NCI-H748 (cell line): ENCODE data around the gene CNTNAP4.

ENCODE experiments used
- DNase-seq: peaks from one replicate; lab custom pipeline; 2025; ENCODE audit not compliant: unreplicated experiment; lab: John Stamatoyannopoulos, UW

CNTNAP4 gene

DNA sequence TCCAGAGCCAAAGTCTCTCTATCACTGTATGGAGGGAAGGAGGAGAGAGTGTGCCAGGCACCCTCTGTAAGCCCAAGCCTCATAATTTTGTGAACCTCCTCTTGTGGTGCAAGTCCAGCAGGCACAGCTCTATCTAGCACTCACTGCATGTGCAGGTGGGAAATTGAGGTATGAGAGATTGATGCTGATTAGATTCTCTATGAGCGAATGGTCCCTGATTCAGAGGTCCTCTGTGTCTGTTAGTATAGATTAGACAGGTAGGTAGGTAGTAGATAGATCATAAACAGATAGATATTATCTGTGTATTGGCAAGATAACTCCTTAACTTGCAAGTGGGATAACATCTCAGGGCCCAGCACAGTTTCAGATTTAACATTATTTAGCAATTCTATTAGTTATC lies 209.5 kb downstream of the CNTNAP4 start:
- no peak for DNase-seq

DNA sequence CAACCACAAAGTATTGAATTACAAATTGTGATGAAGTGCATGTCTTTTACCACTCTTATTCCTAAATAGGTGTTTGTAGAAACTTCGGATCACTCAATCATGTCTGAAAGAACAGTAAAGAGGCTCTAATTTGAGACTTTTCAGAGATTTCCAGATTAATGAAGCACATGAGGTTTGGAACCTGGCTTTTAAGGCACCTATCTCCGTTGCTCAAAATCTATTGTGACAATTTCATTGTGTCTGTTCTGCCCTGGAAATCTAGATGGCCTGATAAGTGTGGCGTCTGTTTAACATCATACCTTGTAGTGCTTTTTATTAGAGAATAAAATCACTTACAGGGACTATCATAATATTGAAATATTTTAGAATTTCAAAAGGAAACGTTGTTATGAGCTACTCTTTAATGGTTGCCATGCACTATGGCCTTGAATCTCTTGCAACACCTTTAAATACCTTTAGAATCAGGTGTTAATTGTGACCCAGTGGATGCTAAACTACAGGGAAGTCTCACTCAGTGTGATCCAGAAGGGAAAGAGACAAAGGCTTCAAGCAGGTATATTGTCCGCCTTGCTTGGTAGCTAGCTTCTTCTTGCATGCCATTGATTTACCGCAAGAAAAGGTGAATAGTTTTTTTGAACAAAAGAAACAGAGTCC lies 210.3 kb downstream of the CNTNAP4 start:
- DNase-seq: no peak

DNA sequence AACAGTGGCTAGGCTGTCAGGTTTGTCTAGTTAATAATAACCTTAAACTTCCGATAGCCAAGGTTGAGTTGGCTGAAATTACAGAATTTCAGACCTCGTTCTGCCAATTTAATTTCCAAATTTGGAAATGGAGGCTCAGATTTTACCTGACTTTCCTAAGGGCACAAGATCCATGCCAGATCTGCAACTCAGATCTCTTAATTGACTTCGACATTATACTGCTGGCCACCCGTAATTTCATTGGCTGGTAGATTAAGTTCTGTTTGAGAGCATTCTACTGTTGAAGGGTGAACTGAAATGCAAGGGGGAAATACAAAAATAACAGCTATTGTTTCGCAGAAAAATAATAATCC lies 210.8 kb downstream of the CNTNAP4 start:
- no peak for DNase-seq

DNA sequence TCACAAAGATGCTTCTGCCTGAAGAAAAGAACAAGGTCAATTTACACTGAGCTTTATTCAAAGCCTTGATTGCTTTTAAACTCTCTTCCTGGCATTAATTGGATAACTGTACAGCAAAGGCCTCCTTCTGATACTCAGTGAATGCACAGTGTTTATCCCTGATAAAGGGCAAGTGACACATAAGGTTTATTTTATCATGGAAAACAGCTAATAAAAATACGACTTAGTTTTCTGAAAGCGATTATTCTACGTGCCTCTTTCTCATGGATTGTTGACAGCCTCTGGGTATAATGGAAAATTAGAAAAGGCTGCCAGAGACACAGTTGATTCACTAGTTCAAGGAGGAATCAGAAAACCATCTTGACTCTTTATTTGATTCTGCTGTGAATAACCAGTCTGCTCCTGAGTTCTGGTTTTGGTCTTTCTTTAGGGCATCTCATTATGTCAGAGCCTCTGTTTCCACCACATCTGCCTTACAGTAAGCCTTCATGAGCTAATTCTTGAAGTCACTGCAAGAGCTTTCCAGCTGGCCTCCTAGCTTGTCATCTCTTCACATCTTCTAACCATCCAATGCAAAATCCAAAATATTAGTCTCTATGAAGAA lies 212.9 kb downstream of the CNTNAP4 start:
- DNase-seq: no peak

DNA sequence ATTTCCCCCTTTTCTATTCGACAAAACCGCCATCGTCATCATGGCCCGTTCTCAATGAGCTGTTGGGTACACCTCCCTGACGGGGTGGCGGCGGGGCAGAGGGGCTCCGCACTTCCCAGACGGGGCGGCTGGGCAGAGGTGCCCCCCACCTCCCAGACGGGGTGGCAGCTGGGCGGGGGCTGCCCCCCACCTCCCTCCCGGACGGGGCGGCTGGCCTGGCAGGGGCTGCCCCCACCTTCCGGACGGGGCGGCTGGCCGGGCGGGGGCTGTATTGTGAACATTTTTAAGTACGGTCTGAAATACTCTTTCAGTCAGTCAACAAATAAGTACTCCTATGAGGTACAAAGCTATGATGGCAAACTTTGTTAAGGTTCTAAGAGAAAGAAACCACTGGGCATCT lies 222.8 kb downstream of the CNTNAP4 start:
- no peak for DNase-seq

DNA sequence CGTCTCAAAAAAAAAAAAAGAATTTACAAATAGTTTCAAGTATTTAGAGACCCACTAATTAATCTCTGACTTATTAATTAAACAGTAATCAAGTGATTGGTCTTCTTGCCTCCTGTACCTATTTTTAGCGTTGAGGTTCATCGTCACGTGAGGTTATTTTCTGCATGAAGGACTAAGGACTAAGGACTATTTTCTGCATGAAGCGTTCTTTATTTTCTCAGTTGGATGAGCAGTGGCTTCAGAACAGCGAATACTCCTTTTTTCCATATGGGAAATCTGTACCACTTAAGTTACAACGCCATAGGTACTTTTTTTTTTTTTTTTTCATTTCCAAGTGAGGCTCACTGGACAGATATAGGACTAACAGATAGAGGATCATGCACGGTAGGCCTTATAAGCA lies 224.9 kb downstream of the CNTNAP4 start:
- DNase-seq: no peak

DNA sequence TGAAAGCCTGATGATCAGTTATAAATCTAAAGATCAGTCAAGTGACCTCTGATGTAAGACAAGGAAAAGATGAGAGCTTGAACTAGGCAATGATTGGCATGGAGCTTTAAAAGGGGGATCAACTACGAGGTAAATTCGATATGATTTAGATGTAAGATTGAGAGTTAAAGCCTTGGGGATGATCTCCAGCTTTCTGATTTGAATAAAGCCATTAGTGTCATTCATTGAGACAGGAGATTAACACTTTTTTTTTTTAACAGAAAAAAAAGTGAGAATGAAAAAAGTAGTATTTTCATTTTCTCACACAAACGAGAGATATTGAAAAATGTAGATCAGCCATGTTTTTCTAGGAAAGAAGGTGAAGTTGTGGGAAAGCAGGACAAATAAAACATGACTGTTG lies 225.4 kb downstream of the CNTNAP4 start:
- DNase-seq: no peak

DNA sequence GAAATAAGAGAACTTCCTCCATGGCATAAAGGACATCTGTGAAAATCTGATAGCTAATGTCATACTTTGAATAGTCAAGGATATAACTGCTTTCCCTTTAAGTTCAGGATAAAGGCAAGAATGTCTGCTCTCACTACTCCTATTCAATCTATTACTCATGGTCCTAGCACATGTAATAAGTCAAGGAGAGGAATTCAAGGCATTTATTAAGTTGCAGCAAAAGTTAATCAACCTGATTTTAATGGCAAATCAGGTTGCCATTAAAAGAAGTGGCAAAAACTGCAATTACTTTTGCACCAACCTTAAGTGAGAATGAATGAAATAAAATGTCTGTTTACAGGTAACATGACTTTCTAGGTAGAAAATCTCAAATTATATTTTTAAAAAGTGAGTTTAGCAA lies 225.9 kb downstream of the CNTNAP4 start:
- no peak for DNase-seq

DNA sequence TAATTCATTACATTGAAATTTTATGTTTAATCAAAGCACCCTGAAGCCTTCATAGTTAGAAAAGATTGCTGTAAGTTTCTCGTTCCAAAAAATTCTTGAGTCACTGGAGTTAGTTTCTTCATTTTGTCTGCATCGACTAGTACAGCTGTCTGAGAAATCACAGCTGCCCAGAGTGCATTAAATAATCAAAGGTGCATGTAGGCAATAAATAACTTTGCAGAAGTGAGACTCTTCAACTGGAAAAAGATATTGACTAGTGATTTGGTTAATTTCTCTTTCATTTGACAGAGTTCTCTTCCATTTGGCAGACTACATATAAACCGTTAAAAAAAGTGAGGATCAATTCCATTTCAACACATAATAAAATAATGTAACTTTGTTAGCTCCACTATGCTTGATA lies 234.0 kb downstream of the CNTNAP4 start:
- no peak for DNase-seq

DNA sequence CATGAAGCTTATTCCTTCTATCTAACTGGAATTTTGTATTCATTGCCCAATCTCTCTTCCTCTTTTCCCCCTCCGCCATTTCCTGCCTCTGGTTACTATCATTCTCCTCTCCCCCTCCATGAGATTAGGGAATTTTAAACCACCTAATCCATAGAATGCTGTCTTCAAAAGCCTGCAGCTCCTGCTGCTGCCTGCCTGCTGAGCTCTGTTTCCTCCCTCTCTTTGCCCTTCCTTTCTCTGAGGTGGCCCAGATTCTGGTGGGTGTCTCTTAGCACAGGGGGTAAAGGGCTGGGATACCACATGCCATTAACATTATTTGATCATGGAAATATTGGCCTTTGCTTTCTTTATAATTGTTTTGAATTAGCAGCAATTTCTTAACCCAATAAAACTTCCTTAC lies 241.6 kb downstream of the CNTNAP4 start:
- no peak for DNase-seq

DNA sequence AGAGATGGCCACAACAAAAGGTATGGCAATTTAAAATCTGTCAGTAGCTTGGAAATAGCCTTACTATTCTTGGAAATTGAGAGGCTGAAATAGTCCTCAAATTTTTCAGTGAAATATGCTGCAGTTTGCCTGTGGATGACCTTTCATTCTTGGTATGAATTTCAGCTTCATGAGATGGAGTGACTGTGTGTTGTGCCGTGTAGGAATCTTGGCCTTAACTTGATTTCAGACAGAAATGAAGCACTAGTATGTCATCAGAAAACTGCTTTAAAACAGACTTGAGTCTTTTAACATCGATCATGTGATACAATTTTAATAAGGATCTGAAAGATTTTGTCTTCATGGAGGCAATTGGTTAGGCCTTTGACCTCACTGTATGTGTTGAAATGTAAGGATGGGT lies 247.2 kb downstream of the CNTNAP4 start:
- DNase-seq: no peak

DNA sequence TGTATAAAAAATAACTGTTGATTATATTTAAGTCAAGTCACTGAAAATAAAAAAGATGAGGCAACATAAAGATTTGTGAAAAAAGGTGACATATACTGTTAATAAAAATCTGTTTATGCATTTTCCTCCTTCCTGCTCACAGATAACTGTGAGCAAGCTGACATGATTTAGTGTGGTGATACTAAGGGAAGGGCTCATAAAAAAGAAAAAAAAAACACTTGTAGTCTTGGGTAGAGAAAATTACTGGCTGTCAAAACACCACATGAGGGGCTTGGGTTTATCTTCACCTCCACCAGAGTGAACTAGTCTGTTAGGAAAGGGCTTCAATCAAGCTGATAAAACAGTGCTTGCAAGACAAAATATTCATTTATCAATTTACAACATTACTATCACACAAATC lies 247.6 kb downstream of the CNTNAP4 start:
- no peak for DNase-seq

DNA sequence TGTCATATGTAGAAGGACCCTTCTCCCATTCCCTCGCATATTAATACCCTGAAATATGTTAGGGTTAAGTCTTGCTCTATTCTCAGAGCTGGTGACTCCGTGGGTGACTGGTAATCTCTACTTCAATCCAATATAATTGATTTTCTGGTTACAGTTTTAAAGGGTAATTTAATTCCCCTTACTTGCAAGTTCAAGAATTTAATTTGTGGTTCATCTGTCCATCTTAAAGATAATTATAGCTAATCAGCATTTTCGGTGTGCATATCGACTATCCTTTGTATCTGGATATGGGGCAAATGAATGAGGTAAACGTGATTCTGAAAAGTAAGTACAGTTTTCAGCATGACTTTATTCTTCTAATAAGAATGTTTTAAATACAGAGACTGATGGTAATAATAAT lies 250.0 kb downstream of the CNTNAP4 start:
- DNase-seq: no peak

DNA sequence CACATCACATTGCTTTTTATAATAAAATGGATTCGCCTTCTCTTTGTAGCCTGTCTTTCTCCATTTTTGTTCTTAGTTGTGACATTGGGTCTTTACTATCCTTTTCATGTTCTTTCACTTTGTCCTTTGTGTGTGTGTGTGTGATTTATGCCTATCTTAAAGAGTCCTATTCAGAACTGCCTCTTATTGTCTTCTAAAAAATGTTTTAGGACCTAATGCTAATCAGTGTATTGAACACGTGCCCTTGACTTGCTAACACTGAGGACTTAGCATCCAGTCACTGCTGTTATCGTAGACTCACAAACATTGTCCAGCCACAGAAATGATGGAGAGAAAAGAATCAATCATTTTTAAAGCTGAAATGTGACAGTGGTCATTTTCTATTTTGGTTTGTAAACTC lies 251.9 kb downstream of the CNTNAP4 start:
- DNase-seq: no peak

DNA sequence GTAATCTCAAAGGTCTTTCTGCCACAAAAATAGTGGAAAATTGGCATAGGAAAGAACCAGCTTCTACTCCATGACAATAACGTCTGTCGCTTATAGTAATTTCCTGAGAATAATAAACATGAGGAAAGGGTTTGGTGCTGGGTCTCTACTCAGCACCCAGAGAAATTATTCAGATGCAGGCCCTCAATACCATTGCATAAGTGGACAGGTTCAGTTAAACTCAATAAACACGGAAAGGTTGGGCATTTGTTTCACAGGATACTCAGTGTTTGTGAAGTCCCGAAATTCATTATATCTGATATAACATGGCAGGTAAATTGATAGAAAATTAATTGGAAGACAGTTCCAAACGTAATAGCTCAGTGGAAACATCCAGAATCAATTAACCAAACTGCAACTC lies 254.0 kb downstream of the CNTNAP4 start:
- DNase-seq: no peak

DNA sequence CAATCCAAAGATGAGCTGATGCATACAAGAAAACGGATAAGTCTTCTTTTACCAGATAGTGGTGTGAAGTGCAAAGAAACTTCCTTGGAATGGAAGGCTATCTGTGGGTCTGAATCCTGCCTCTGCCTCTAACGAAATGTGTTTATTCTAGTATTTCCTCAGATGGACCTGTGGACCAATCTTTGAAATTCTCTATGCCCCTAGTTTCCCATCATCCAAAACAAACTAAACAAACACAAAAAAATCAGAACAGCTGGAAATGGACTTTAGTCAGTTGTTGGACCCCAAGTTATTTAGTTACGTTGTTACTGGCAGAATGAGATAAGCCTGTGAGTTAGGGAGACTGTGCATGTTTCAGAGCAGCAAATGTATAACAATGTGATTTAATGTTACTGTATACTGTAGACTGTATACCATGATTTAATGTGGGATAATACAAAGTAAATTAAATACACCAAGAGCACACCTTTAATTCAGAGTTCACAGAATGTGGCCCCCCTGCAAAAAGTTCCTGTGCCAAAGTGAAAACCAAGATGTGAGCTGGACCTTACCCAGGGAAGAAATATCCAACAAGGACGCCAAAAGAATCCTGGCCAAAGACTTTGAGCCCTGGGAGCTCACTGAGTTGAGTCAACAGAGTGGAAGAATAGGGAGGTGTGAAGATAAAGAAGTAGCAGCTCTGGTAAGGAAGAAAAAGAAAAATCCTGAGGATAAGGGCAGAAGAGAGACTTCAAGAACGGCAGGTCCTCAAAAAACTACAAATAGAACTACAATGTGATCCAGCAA lies 255.2 kb downstream of the CNTNAP4 start:
- DNase-seq: no peak

DNA sequence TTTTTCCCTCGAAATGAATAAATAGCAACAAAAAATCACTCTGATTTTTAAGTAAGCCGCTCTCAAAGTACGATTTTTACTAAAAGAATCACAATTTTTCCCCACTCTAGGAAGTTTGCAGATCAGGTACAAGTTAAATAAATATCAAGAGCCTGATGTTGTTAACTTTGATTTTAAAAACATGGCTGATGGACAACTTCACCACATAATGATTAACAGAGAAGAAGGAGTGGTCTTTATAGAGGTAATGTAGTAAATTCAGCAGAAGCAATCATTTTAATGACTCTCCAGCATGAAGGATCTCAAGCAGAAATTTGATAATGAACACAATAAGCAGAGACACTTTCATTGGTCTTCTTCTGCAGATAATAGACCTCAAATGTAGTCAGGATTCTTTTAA lies 262.4 kb downstream of the CNTNAP4 start:
- DNase-seq: no peak

DNA sequence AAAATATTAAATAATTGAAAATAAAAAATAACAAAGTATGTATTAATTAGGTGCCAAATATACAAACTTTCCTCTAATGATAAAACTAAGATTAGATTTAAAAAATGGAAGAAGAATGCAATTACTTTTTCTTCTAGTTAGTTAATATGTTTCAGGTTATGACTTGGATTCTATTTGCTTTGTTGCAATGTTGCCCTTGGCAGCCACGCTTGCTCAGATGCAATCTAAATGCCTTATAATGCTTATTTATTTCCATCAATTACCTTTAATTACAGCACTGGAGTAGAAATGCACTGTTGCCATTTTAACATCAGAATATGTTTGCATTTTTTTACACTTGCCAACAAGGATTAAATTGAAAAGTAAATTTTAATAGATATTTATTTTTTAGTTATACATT lies 263.9 kb downstream of the CNTNAP4 start:
- DNase-seq: no peak

DNA sequence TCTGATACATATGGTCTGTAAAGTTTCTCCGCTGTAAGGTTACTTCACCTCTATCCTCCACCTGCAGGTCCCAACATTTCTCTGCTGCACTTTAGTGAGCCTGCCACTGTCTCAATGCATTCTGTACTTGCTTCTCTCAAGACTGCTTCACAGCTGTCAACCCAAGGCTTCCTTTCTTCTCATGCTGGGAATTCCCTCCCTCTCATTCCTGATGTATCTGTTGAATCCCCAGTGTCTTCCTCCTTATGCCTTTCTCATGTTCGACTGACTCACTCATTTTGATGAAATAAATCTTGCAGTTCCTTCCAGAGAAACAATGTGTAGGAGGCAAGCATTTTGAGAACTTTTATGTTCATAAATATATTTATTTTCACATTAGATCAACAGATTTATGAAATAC lies 288.3 kb downstream of the CNTNAP4 start:
- no peak for DNase-seq

DNA sequence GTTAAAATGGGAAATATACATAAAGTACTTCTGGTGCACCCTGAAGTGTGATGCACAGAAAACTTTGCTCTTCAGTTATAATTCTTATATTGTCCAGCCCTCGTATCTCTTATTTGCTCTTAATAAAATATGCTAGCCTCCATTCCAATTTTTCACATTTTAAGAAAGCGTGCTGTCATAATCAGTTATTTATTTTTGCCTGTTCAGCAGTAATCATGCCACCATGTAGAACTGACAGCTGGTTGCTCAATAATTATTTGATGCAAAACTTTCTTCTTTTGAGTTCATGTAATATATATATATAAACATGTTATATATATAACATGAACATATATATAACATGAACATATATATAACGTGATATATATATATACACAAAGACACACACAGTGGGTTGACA lies 294.6 kb downstream of the CNTNAP4 start:
- no peak for DNase-seq

DNA sequence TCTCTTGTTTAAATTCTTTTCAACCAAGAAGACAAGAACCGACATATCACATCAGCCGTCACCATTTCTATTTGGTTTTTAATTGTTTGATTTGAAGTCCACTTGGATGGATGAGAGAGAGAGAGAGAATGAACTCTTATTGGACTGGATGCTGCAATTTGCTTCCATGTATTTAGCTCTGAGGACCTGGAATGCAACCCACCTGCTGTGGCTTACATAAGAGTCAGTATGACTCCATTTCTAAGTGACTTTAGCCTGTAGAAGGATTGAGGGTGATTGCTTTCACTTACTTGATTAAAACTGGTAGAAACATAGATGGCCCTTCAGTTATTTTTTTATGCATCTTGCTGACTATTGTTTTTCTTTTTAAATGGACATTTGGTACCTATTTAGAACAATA lies 296.1 kb downstream of the CNTNAP4 start:
- no peak for DNase-seq

DNA sequence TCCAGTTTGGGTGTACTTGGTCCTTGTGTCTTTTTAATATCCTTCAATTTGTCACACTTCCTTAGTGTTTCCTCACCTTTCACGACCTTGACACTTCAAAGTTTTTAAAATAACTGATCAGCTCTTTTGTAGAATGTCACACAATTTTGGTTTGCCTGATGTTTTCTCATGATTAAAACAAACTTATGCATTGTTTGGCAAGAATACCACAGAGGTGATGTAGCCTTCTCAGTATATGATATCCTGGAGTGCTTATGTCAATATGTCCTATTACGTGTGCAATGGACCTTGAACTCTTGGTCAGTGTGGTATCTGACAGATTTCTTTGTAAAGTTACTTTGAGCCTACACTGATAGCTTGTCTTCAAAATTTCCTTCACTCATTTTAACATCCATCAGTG lies 297.4 kb downstream of the CNTNAP4 start:
- DNase-seq: no peak

DNA sequence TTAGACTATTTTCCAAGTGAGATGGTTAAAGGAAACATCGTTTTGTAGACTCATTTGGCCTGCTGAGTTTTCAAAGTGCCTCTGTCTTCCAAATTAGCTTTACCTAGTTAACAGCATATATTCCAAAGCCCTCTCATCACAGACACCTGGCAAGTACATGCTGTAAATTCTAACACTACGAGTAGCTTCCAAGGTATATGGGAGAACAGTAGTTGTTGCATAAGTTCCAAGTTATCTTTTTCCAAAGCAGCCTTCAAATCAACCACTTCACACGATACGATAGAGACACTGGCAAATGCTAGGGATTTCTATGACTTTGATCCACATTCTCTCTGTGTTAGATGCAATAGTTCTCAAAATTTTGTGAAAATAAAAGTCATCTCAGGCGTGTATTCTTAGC lies 299.3 kb downstream of the CNTNAP4 start:
- DNase-seq: no peak
